CD4-positive, alpha-beta memory T cell (primary cell): ENCODE data around the gene LRRTM3. TPM values are rescaled to one million over a fixed set of nuclear protein-coding genes. Genes with fewer than 3 reads are reported as not detected.

ENCODE experiments used
- CTCF ChIA-PET: fragments of 350-600 bp; sonication (Branson Sonifier 250); formaldehyde crosslinking; loops from one replicate; lab custom pipeline; 2021; ENCODE audit warnings: inconsistent platforms; ENCODE audit not compliant: partially characterized antibody; lab: Charles Lee
- POLR2A ChIA-PET: fragments of 350-600 bp; sonication (Branson Sonifier 250); formaldehyde crosslinking; loops from one replicate; lab custom pipeline; 2021; ENCODE audit not compliant: partially characterized antibody; lab: Charles Lee
- DNase-seq, 5 donors: peaks; one replicate each; pipeline versions ENCODE4 v3.0.0 to v3.0.0-alpha.2; 2020 to 2022; ENCODE audit warnings: mixed read lengths in 1 of 5
- H3K27ac ChIP-seq: one replicate; pipeline ENCODE4 v1.7.0; 2013; ENCODE audit warnings: low read depth, low read length
- H3K27me3 ChIP-seq: 2 replicates; pipeline ENCODE4 v1.7.0; 2013; ENCODE audit warnings: mild to moderate bottlenecking, low read length, moderate library complexity; ENCODE audit not compliant: insufficient read depth
- H3K36me3 ChIP-seq: 2 replicates; pipeline ENCODE4 v1.7.0; 2013; ENCODE audit warnings: mild to moderate bottlenecking, low read length, moderate library complexity; ENCODE audit not compliant: insufficient read depth
- H3K4me1 ChIP-seq: 2 replicates; pipeline ENCODE4 v1.7.0; 2013; ENCODE audit warnings: mild to moderate bottlenecking, low read length, moderate library complexity; ENCODE audit not compliant: insufficient read depth
- H3K4me3 ChIP-seq, 2 donors: one replicate each; pipeline ENCODE4 v1.7.0; 2013; ENCODE audit warnings: low read length in 2 of 2, mild to moderate bottlenecking in 1 of 2
- H3K9me3 ChIP-seq, 2 donors: one replicate each; pipeline ENCODE4 v1.7.0; 2013; ENCODE audit warnings: low read length in 2 of 2, control low read depth in 1 of 2; ENCODE audit not compliant: control insufficient read depth in 1 of 2
- H3K27ac Mint-ChIP-seq, 7 donors: one replicate each; pipeline ENCODE4 v1.8.0; 2020 to 2021; ENCODE audit warnings: mixed read lengths in 7 of 7, mild to moderate bottlenecking in 6 of 7, inconsistent platforms in 3 of 7, moderate library complexity in 3 of 7
- H3K27me3 Mint-ChIP-seq, 2 donors: one replicate each; pipeline ENCODE4 v1.8.0; 2020 to 2021; ENCODE audit warnings: mixed read lengths in 2 of 2
- H3K36me3 Mint-ChIP-seq, 2 donors: one replicate each; pipeline ENCODE4 v1.8.0; 2020 to 2021; ENCODE audit warnings: mixed read lengths in 2 of 2, inconsistent platforms in 1 of 2, mild to moderate bottlenecking in 1 of 2
- H3K4me1 Mint-ChIP-seq, 4 donors: one replicate each; pipeline ENCODE4 v1.8.0; 2020 to 2021; ENCODE audit warnings: mixed read lengths in 4 of 4, mild to moderate bottlenecking in 1 of 4
- H3K4me3 Mint-ChIP-seq, 8 donors: one replicate each; pipeline ENCODE4 v1.8.0; 2020 to 2021; ENCODE audit warnings: mixed read lengths in 8 of 8, mild to moderate bottlenecking in 7 of 8, moderate library complexity in 6 of 8, inconsistent platforms in 3 of 8
- H3K9me3 Mint-ChIP-seq, 8 donors: one replicate each; pipeline ENCODE4 v1.8.0; 2020 to 2021; ENCODE audit warnings: mixed read lengths in 8 of 8, mild to moderate bottlenecking in 5 of 8, inconsistent platforms in 3 of 8, moderate library complexity in 1 of 8
- intact Hi-C: fragments of 100-400 bp; cut with micrococcal nuclease; formaldehyde crosslinking; loops from one replicate; pipeline ENCODE4 v1.15.1; 2023
- polyA plus RNA-seq, 2 donors: library from polyadenylated mRNA; unstranded; fragments of 300-500 nt; fragmentation: Illumina TruSeq; gene quantifications; one replicate each; pipeline ENCODE4 v1.2.3, GENCODE V29; 2021
- total RNA-seq, 2 experiments: library from RNA; stranded (reverse); gene quantifications; one replicate each; pipeline ENCODE4 v1.2.3, GENCODE V29; 2021

Gene LRRTM3
- total and polyA plus RNA-seq, 4 experiments from 2014 or later, result not detected

DNA sequence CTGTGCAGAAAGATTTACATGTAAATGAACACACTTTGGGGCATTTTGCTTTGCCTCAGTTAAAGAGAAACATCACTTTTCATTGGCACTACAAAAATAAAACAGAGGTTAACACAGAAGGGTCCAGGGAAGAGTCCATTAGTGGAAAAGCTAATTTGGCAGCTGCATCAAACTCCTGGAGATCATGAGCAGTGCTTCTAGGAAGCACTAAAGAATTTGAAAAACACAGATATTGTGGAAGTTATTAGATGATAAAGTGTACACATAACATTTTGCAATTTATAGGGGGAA, 161.2 kb downstream of the LRRTM3 start:
- H3K27me3 Mint-ChIP-seq, result no peaks in the 10 kb centered on the region
- H3K36me3 Mint-ChIP-seq, result no peaks in the 10 kb centered on the region
- no peaks in the 10 kb centered on the region for H3K4me1 ChIP-seq

GRCh38 chr10:67088036-67088435, 162.2 kb downstream of the LRRTM3 start:
- Histone ChIP-seq H3K4me1 (no peaks in the 10 kb centered on the region), H3K36me3 (no peaks in the 10 kb centered on the region), H3K27me3 (no peaks in the 10 kb centered on the region), H3K27ac (no peak overlapping the region), H3K9me3 (no peaks in the 10 kb centered on the region), H3K4me3 (no peak overlapping the region)
- POLR2A ChIA-PET, result no interaction called here
- Mint-ChIP-seq H3K36me3 (no peaks in the 10 kb centered on the region), H3K27ac (no peak overlapping the region), H3K4me3 (no peak overlapping the region), H3K4me1 (no peaks in the 10 kb centered on the region), H3K9me3 (no peaks in the 10 kb centered on the region), H3K27me3 (no peaks in the 10 kb centered on the region)
- intact Hi-C loops, result no loop called here
- CTCF ChIA-PET, result interaction anchor here (0.7 kb wide), 1 partner anchor 707 kb away, joined by 3 read pairs; no protein-coding TSS in a partner anchor
- no peak for DNase-seq

More for the DNA sequence above, 161.2 kb downstream of the LRRTM3 start:
- no peak overlapping the region for H3K4me3 ChIP-seq
- no peak overlapping the region for H3K27ac ChIP-seq
- no peaks in the 10 kb centered on the region for H3K27me3 ChIP-seq
- no peaks in the 10 kb centered on the region for H3K9me3 Mint-ChIP-seq
- no peak overlapping the region for H3K4me3 Mint-ChIP-seq
- no peak overlapping the region for H3K27ac Mint-ChIP-seq
- H3K36me3 ChIP-seq, result no peaks in the 10 kb centered on the region
- CTCF ChIA-PET, result no interaction called here
- POLR2A ChIA-PET, result no interaction called here
- intact Hi-C loops, result no loop called here
- H3K9me3 ChIP-seq, result no peaks in the 10 kb centered on the region
- no peaks in the 10 kb centered on the region for H3K4me1 Mint-ChIP-seq
- DNase-seq, result no peak

DNA sequence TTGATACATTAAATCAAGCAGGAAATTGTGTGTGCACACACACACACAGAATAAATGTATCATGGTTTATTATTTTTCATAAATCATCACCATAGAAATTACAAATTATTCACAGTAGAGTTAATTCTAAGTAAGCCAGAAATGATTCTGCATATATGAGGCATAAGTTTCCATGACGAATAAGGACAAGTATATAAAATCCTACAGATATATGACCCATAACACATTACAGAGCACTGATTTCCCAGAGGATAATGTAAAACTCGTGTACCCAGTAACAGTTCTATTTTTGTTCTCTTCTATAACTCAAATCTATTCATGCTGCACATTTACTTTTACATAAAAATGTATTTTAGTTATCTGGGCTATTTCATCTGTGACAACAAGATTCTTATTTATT, 169.7 kb downstream of the LRRTM3 start:
- H3K27ac ChIP-seq, result no peak overlapping the region
- H3K27me3 ChIP-seq, result no peaks in the 10 kb centered on the region
- no peak for DNase-seq
- Mint-ChIP-seq H3K9me3 (peaks cover 0 to 2% (median 0%) of the 10 kb centered on the region in 8 donors), H3K4me3 (no peak overlapping the region), H3K27ac (no peak overlapping the region), H3K36me3 (no peaks in the 10 kb centered on the region), H3K27me3 (peaks cover 0 to 2% of the 10 kb centered on the region in 2 donors), H3K4me1 (no peaks in the 10 kb centered on the region)
- POLR2A ChIA-PET, result no interaction called here
- H3K9me3 ChIP-seq, result no peaks in the 10 kb centered on the region
- H3K4me3 ChIP-seq, result no peak overlapping the region
- no peaks in the 10 kb centered on the region for H3K36me3 ChIP-seq
- no peaks in the 10 kb centered on the region for H3K4me1 ChIP-seq
- intact Hi-C loops, result no loop called here
- CTCF ChIA-PET, result no interaction called here

DNA sequence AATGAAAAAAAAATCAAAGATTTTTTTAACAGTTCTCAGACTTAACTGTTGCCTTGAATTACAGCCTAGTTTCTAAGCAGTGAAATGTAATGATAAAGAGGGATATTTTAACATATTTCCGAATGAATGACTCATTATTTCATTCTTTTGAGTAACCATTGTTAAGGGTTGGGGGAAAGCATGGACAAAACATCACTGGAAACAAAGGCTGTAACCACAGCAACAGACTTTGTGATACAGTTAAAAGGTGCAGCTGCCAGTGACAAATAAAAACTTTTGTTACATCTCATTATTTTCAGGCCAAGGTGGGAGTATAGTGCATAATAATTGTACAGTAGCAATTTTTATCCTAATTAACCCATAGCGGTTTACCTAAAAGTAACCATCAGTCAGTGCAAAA, 172.6 kb downstream of the LRRTM3 start:
- ChIA-PET POLR2A (no interaction called here), CTCF (no interaction called here)
- Mint-ChIP-seq H3K4me3 (no peak overlapping the region), H3K27ac (no peak overlapping the region), H3K27me3 (peaks cover 0 to 2% of the 10 kb centered on the region in 2 donors), H3K36me3 (no peaks in the 10 kb centered on the region), H3K9me3 (peaks cover 0 to 2% (median 0%) of the 10 kb centered on the region in 8 donors), H3K4me1 (no peaks in the 10 kb centered on the region)
- Histone ChIP-seq H3K27ac (no peak overlapping the region), H3K36me3 (no peaks in the 10 kb centered on the region), H3K4me1 (no peaks in the 10 kb centered on the region), H3K9me3 (no peaks in the 10 kb centered on the region), H3K27me3 (no peaks in the 10 kb centered on the region), H3K4me3 (no peak overlapping the region)
- no peak for DNase-seq
- intact Hi-C loops, result no loop called here

DNA sequence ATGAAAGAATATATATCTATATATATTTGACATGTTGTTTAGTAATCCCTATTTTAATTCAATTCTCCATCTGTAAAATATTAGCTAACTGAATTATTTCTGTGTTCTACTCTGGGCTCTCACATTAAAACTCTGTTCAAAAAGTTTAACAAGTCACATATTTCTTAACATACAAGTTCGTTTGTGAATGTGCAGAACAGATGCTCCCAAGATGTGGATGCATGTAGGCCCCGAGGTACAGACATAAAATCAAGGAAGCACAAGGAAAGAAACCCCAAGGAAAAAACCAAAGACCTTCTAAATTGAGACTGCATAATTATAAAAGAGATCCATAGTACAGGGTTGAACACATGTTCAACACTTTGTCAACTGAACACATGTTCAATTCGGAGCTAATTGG, 175.1 kb downstream of the LRRTM3 start:
- POLR2A ChIA-PET, result no interaction called here
- Mint-ChIP-seq H3K36me3 (no peaks in the 10 kb centered on the region), H3K27me3 (peaks cover 0 to 2% of the 10 kb centered on the region in 2 donors), H3K4me1 (no peaks in the 10 kb centered on the region), H3K9me3 (peaks cover 0 to 2% (median 0%) of the 10 kb centered on the region in 8 donors), H3K4me3 (no peak overlapping the region), H3K27ac (no peak overlapping the region)
- no peaks in the 10 kb centered on the region for H3K4me1 ChIP-seq
- CTCF ChIA-PET, result interaction anchor here (0.7 kb wide), 1 partner anchor 26 kb away, joined by 3 read pairs; no protein-coding TSS in a partner anchor
- no peak overlapping the region for H3K27ac ChIP-seq
- H3K27me3 ChIP-seq, result no peaks in the 10 kb centered on the region
- no peaks in the 10 kb centered on the region for H3K9me3 ChIP-seq
- H3K4me3 ChIP-seq, result no peak overlapping the region
- intact Hi-C loops, result no loop called here
- DNase-seq, result no peak
- H3K36me3 ChIP-seq, result no peaks in the 10 kb centered on the region

DNA sequence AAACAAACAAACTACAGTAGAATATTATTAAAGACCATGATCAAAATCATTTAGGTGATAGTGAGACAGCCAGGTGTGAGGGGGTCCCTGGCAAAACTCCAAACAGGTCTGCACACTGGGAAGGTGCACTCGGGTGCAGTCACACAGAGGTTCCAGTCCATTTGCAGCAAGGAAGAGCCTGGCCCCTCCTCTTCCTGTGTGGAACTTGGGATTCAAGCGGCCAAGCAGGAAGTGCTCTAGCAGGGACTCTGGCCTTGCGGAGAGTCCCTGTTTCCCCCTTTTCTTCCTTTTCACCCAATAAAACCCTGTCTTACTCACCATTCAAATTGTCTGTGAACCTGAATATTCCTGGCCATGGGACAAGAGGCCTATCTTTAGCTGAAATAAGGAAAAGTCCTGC, 181.8 kb downstream of the LRRTM3 start:
- H3K27me3 Mint-ChIP-seq, result no peaks in the 10 kb centered on the region
- H3K27ac Mint-ChIP-seq, result no peak overlapping the region
- Histone ChIP-seq H3K36me3 (no peaks in the 10 kb centered on the region), H3K27ac (no peak overlapping the region), H3K9me3 (no peaks in the 10 kb centered on the region), H3K4me1 (no peaks in the 10 kb centered on the region), H3K4me3 (no peak overlapping the region), H3K27me3 (no peaks in the 10 kb centered on the region)
- no peaks in the 10 kb centered on the region for H3K36me3 Mint-ChIP-seq
- no peaks in the 10 kb centered on the region for H3K4me1 Mint-ChIP-seq
- no peaks in the 10 kb centered on the region for H3K9me3 Mint-ChIP-seq
- intact Hi-C loops, result no loop called here
- POLR2A ChIA-PET, result no interaction called here
- H3K4me3 Mint-ChIP-seq, result no peak overlapping the region
- CTCF ChIA-PET, result no interaction called here
- DNase-seq, result no peak

- POLR2A ChIA-PET, result no interaction called here
- H3K27ac Mint-ChIP-seq, result peak overlapping the region in 1 of 7 donors; percentile 41
- intact Hi-C loops, result no loop called here
Measured at GRCh38 chr10:67110286-67110685, 184.4 kb downstream of the LRRTM3 start.

GRCh38 chr10:67112765-67113164, 186.9 kb downstream of the LRRTM3 start:
- H3K36me3 Mint-ChIP-seq, result no peaks in the 10 kb centered on the region
- intact Hi-C loops, result no loop called here
- H3K27me3 Mint-ChIP-seq, result no peaks in the 10 kb centered on the region
- no peak for DNase-seq
- Histone ChIP-seq H3K36me3 (no peaks in the 10 kb centered on the region), H3K27me3 (no peaks in the 10 kb centered on the region), H3K9me3 (no peaks in the 10 kb centered on the region), H3K27ac (no peak overlapping the region), H3K4me3 (no peak overlapping the region), H3K4me1 (no peaks in the 10 kb centered on the region)
- ChIA-PET CTCF (no interaction called here), POLR2A (no interaction called here)
- no peaks in the 10 kb centered on the region for H3K9me3 Mint-ChIP-seq
- H3K4me1 Mint-ChIP-seq, result no peaks in the 10 kb centered on the region
- no peak overlapping the region for H3K4me3 Mint-ChIP-seq
- H3K27ac Mint-ChIP-seq, result no peak overlapping the region

More at GRCh38 chr10:67110286-67110685, 184.4 kb downstream of the LRRTM3 start:
- no peaks in the 10 kb centered on the region for H3K36me3 Mint-ChIP-seq
- no peak overlapping the region for H3K27ac ChIP-seq
- DNase-seq, result no peak
- no peaks in the 10 kb centered on the region for H3K4me1 ChIP-seq
- no peaks in the 10 kb centered on the region for H3K27me3 Mint-ChIP-seq
- no peak overlapping the region for H3K4me3 Mint-ChIP-seq
- H3K27me3 ChIP-seq, result no peaks in the 10 kb centered on the region
- H3K36me3 ChIP-seq, result no peaks in the 10 kb centered on the region
- H3K4me3 ChIP-seq, result no peak overlapping the region
- H3K4me1 Mint-ChIP-seq, result no peaks in the 10 kb centered on the region
- CTCF ChIA-PET, result no interaction called here
- H3K9me3 Mint-ChIP-seq, result no peaks in the 10 kb centered on the region
- H3K9me3 ChIP-seq, result no peaks in the 10 kb centered on the region
